ENCODE results near the gene USP17L18. TPM values are rescaled to one million over a fixed set of nuclear protein-coding genes. Genes with fewer than 3 reads are reported as not detected.
A peak's percentile ranks its signal among the peaks of the same experiment; 100 is the strongest.
"Not testable (repeated sequence)": the region's sequence is repeated elsewhere in the genome, so short reads cannot be mapped to it uniquely, and the experiment has no call there.

Gene USP17L18
- total RNA-seq, 1 donor from 2014 or later: not detected

GRCh38 chr4:9262572-9262971 lies 14.1 kb downstream of the USP17L18 start, which contains the start of gene USP17L21:
USP17L21 (plus strand) TSS chr4:9262872; CDS start chr4:9262872, 0 bp downstream.
- H3K4me1 Mint-ChIP-seq (ENCODE audit: low read depth); intact Hi-C loops (cut with micrococcal nuclease); H3K4me3 Mint-ChIP-seq; H3K36me3 Mint-ChIP-seq (ENCODE audit: low read depth); DNase-seq (ENCODE audit: low spot score); H3K27ac Mint-ChIP-seq; H3K27me3 Mint-ChIP-seq (ENCODE audit: insufficient read depth); H3K9me3 Mint-ChIP-seq: not testable (repeated sequence)

DNA sequence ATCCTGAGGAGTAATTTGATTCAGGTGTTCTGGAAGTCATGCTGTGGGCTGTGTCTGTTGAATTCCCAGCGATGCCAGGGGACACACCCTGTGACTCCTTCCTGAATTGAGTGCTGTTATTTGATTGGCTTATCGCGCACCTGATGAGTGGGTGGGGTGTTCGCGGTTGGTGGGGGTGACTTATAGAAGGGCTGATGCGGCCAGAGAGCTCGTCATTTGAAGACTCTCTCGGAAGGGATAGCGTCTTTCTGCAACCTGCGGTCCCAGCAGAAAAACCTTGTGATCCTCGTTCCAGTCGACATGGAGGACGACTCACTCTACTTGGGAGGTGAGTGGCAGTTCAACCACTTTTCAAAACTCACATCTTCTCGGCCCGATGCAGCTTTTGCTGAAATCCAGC lies 18.9 kb downstream of the USP17L18 start, which contains the start of gene USP17L22:
Gene USP17L22 (plus strand): TSS at position 301 of the 400 bp plus-strand sequence. CDS start 0 bp downstream, at position 301.
- DNase-seq (ENCODE audit: low spot score); H3K4me1 Mint-ChIP-seq (ENCODE audit: low read depth); H3K27ac Mint-ChIP-seq; H3K27me3 Mint-ChIP-seq (ENCODE audit: insufficient read depth); H3K4me3 Mint-ChIP-seq; H3K9me3 Mint-ChIP-seq; H3K36me3 Mint-ChIP-seq (ENCODE audit: low read depth); intact Hi-C loops (cut with micrococcal nuclease): not testable (repeated sequence)

GRCh38 chr4:9271719-9272118 lies 23.3 kb downstream of the USP17L18 start:
- not testable (repeated sequence) for H3K27me3 Mint-ChIP-seq (ENCODE audit: insufficient read depth); H3K27ac Mint-ChIP-seq
- peak; percentile 1 for DNase-seq (ENCODE audit: low spot score)

More at GRCh38 chr4:9271719-9272118, 23.3 kb downstream of the USP17L18 start:
- H3K4me1 Mint-ChIP-seq (ENCODE audit: low read depth); H3K4me3 Mint-ChIP-seq; H3K9me3 Mint-ChIP-seq; H3K36me3 Mint-ChIP-seq (ENCODE audit: low read depth); intact Hi-C loops (cut with micrococcal nuclease): not testable (repeated sequence)

Other genes with a start within 250 kb of the USP17L18 start
- gene FAM90A26, start 78.2 kb upstream of the USP17L18 start, total RNA-seq: not detected in 2 replicates
- gene USP17L10, start 38.0 kb upstream of the USP17L18 start, total RNA-seq: not detected in 2 replicates
- gene USP17L11, start 33.2 kb upstream of the USP17L18 start, total RNA-seq: not detected in 2 replicates
- not detected in 2 replicates for gene USP17L12, start 28.5 kb upstream of the USP17L18 start, total RNA-seq
- gene USP17L13, start 23.7 kb upstream of the USP17L18 start, total RNA-seq: not detected in 2 replicates
- not detected in 2 replicates for gene USP17L15, start 14.2 kb upstream of the USP17L18 start, total RNA-seq
- gene USP17L17, start 4.8 kb upstream of the USP17L18 start, total RNA-seq: not detected in 2 replicates
- gene USP17L19, start 4.7 kb downstream of the USP17L18 start, total RNA-seq: not detected in 2 replicates
- gene USP17L20, start 9.5 kb downstream of the USP17L18 start, total RNA-seq: not detected in 2 replicates
- gene USP17L21, start 14.2 kb downstream of the USP17L18 start, total RNA-seq: not detected in 2 replicates
- not detected in 2 replicates for gene USP17L22, start 19.0 kb downstream of the USP17L18 start, total RNA-seq
- not detected in 2 replicates for gene USP17L24, start 76.5 kb downstream of the USP17L18 start, total RNA-seq
- not detected in 2 replicates for gene USP17L25, start 81.3 kb downstream of the USP17L18 start, total RNA-seq
- gene USP17L26, start 86.0 kb downstream of the USP17L18 start, total RNA-seq: not detected in 2 replicates
- not detected in 2 replicates for gene USP17L5, start 90.8 kb downstream of the USP17L18 start, total RNA-seq
- gene USP17L27, start 95.5 kb downstream of the USP17L18 start, total RNA-seq: not detected in 2 replicates
- gene USP17L28, start 100.3 kb downstream of the USP17L18 start, total RNA-seq: not detected in 2 replicates
- gene USP17L29, start 105.0 kb downstream of the USP17L18 start, total RNA-seq: not detected in 2 replicates
- gene USP17L30, start 114.5 kb downstream of the USP17L18 start, total RNA-seq: not detected in 2 replicates
- gene DEFB131A, start 195.8 kb downstream of the USP17L18 start, total RNA-seq: not detected in 2 replicates

All from activated T-helper 1 cell treated with anti-CD3 and anti-CD28 coated beads, Interleukin-12 subunit alpha, Interleukin-12 subunit beta, Interleukin-2, Interleukin-4 antibody, amounts not matched to agents 30 ng/mL and 10 ng/mL and 1 ng/mL, durations not matched to agents 14 hours and 24 hours and 36 hours (primary cell).